Nephron progenitor cell (in vitro differentiated cells): Measurements from ENCODE around the gene CLEC9A.

Experiments
- DNase-seq: peaks from one replicate; pipeline ENCODE4 v3.0.0; 2021
- H3K27ac Mint-ChIP-seq: 2 replicates; pipeline ENCODE4 v1.8.0; 2021; ENCODE audit warnings: mild to moderate bottlenecking, moderate library complexity, mixed read lengths
- H3K27me3 Mint-ChIP-seq: 2 replicates; pipeline ENCODE4 v1.8.0; 2021; ENCODE audit warnings: mild to moderate bottlenecking, low read depth, mixed read lengths; ENCODE audit not compliant: poor library complexity
- H3K36me3 Mint-ChIP-seq: 2 replicates; pipeline ENCODE4 v1.8.0; 2021; ENCODE audit warnings: low read depth, mixed read lengths
- H3K4me1 Mint-ChIP-seq: 2 replicates; pipeline ENCODE4 v1.8.0; 2021; ENCODE audit warnings: mixed read lengths
- H3K4me3 Mint-ChIP-seq: 2 replicates; pipeline ENCODE4 v1.8.0; 2021; ENCODE audit warnings: mild to moderate bottlenecking, moderate library complexity, mixed read lengths
- H3K9me3 Mint-ChIP-seq: 2 replicates; pipeline ENCODE4 v1.8.0; 2021; ENCODE audit warnings: mild to moderate bottlenecking, moderate library complexity, mixed read lengths
- TF ChIP-seq, protein P1 (sequence below): fragments of 200-600 bp; sonication (generic); IDR thresholded peaks from 2 replicates; pipeline ENCODE4 v1.5.0; 2021; ENCODE audit warnings: antibody characterized with exemption

CLEC9A gene

DNA sequence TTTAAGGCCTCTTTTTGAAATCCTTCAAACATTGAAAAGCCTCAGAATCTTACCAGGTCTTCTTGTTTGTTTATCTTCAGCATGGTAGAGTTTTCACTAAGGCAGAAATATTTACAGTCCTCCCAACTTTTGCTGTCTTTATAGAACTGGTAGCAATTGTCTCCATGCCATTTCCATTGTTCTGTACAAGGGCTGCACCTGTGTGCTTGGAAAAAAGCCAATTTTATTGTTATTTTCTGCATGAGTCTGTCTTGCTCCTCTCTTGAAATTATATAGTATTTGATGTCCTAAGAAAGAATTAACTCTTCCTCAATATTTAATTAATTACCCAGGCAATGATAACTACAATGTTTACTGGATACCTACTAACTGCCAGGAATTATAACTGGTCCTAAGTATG lies 45.0 kb downstream of the CLEC9A start:
- Mint-ChIP-seq H3K27ac (no peak overlapping the region), H3K9me3 (peaks cover 7% of the 10 kb centered on the region), H3K4me3 (no peak overlapping the region), H3K4me1 (peaks cover 9% of the 10 kb centered on the region), H3K27me3 (peaks cover 6% of the 10 kb centered on the region), H3K36me3 (peaks cover 3% of the 10 kb centered on the region)
- DNase-seq = no peak
- TF ChIP-seq, protein P1, sequence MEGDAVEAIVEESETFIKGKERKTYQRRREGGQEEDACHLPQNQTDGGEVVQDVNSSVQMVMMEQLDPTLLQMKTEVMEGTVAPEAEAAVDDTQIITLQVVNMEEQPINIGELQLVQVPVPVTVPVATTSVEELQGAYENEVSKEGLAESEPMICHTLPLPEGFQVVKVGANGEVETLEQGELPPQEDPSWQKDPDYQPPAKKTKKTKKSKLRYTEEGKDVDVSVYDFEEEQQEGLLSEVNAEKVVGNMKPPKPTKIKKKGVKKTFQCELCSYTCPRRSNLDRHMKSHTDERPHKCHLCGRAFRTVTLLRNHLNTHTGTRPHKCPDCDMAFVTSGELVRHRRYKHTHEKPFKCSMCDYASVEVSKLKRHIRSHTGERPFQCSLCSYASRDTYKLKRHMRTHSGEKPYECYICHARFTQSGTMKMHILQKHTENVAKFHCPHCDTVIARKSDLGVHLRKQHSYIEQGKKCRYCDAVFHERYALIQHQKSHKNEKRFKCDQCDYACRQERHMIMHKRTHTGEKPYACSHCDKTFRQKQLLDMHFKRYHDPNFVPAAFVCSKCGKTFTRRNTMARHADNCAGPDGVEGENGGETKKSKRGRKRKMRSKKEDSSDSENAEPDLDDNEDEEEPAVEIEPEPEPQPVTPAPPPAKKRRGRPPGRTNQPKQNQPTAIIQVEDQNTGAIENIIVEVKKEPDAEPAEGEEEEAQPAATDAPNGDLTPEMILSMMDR = no peak

DNA sequence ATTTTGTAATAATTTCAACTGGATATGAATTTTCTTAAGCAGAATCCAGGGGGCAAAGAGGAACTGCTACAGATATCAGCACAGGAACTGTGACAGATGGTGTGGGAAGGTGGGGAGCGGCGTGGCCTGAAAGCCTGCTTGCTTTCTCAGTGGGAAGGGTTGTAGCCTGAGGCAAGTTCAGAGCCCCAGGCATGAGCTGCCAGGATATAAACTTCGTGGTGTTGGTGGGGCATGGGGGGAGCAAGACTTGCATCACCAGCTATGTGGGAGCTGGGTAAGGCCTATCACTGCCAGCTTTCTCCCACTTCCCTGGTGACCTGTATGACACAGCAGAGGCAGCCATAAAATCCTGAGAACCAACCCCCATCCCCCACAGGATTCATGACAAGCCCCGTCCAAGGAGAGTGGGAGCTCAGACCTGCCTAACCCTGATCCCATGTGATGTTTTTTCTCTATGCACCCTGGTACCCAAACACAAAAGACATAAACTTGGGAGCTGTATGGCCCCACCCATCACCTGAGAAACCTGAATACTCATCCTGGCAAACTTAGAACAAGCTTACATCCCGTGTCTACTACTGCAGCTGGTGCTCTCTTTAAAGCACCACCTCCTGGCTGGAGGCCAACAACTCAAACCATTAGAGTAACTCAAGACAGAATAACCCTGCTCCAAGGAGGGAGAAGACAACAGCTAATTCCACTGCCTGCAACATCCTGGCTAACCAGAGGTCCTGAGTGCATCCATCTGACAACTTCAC lies 51.8 kb downstream of the CLEC9A start:
- Mint-ChIP-seq H3K4me1 (peaks cover 16% of the 10 kb centered on the region), H3K27me3 (no peaks in the 10 kb centered on the region), H3K27ac (no peak overlapping the region), H3K4me3 (no peak overlapping the region), H3K36me3 (peaks cover 12% of the 10 kb centered on the region), H3K9me3 (peaks cover 53% of the 10 kb centered on the region)
- no peak for DNase-seq
- TF ChIP-seq, protein P1 = no peak

DNA sequence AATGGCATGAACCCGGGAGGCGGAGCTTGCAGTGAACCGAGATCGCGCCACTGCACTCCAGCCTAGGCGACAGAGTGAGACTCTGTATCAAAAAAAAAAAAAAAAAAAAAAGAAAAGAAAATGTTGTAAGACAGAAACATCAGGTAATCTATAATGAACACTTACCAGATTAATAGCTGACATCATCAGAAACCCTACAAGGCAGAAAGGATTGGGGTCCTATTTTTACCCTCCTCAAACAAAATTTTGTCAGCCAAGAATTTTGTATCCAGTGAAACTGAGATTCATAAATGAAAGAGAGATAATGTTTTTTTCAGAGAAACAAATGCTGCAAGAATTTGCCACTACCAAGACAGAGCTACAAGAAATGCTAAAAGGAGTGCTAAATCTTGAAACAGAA lies 54.3 kb downstream of the CLEC9A start:
- H3K4me1 Mint-ChIP-seq = peaks cover 19% of the 10 kb centered on the region
- no peak for DNase-seq
- H3K9me3 Mint-ChIP-seq = peaks cover 53% of the 10 kb centered on the region
- H3K27me3 Mint-ChIP-seq = no peaks in the 10 kb centered on the region
- TF ChIP-seq, protein P1 = no peak
- no peak overlapping the region for H3K27ac Mint-ChIP-seq
- peaks cover 12% of the 10 kb centered on the region for H3K36me3 Mint-ChIP-seq
- H3K4me3 Mint-ChIP-seq = no peak overlapping the region

DNA sequence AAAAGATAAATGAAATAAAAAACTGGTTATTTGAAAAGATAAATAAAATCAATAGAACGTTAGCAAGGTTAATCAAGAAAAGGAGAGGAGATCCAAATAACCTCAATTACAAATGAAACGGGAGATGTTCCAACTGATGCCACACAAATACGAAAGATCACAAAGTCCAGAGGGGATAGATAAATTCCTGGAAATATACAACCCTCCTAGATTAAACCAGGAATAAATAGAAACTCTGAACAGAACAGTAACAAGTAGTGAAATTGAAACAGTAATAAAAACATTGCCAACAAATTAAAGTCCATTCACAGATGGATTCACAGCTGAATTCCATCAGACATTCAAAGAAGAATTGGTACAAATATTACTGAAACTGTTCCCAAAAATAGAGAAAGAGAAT lies 55.9 kb downstream of the CLEC9A start:
- no peak for DNase-seq
- TF ChIP-seq, protein P1 = no peak
- Mint-ChIP-seq H3K27me3 (no peaks in the 10 kb centered on the region), H3K4me1 (peaks cover 31% of the 10 kb centered on the region), H3K4me3 (no peak overlapping the region), H3K27ac (no peak overlapping the region), H3K9me3 (peaks cover 41% of the 10 kb centered on the region), H3K36me3 (peaks cover 12% of the 10 kb centered on the region)

DNA sequence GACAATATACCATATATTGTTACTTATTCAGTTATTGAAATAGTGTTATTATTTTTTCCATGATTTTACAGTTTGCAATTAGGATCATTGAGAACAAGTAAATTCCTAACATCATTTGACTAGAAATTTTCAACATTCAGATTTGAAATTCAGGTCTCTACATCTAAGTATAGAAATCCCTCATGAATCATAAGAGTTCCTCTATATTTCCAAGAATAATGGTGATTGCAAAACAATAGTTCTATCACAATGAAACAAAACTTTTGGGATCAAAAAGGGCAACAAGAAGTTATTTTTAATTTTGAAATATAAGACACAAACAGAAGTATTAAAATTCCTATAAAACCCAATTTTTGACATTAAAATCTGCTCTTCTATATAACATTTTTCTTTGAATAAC lies 57.5 kb downstream of the CLEC9A start:
- Mint-ChIP-seq H3K4me1 (peaks cover 21% of the 10 kb centered on the region), H3K27ac (no peak overlapping the region), H3K9me3 (peaks cover 25% of the 10 kb centered on the region), H3K27me3 (no peaks in the 10 kb centered on the region), H3K4me3 (no peak overlapping the region), H3K36me3 (peaks cover 12% of the 10 kb centered on the region)
- TF ChIP-seq, protein P1 = no peak
- no peak for DNase-seq
